HepG2 (cell line): ENCODE results near the gene CENPO. TPM values are rescaled to one million over a fixed set of nuclear protein-coding genes. Genes with fewer than 3 reads are reported as not detected.

ENCODE experiments used
- ATAC-seq: fragments of 200-7000 bp; cut with Tn5 transposase; 3 replicates; pipeline ENCODE4 v1.9.1; 2020; ENCODE audit warnings: mild to moderate bottlenecking, moderate library complexity
- BruUV-seq: library from RNA; stranded (reverse); fragments of 400-500 nt; replicated peaks from 2 replicates; lab custom pipeline; 2021; lab: Mats Ljungman, UMichigan
- CTCF ChIA-PET: fragments of 300-600 bp; formaldehyde crosslinking; extraction: SDS; loops from one replicate; lab custom pipeline; 2021; ENCODE audit warnings: low total read pairs, inconsistent platforms, low intra/inter-chr PET ratio; lab: Yijun Ruan, JAX
- POLR2A ChIA-PET: fragments of 350-600 bp; sonication (Branson Sonifier 250); formaldehyde crosslinking; loops from one replicate; lab custom pipeline; 2020; ENCODE audit warnings: antibody characterized with exemption, inconsistent platforms; lab: Yijun Ruan, JAX
- DNase-seq: peaks from one replicate; pipeline ENCODE4 v3.0.0-alpha.2; 2015; ENCODE audit warnings: low spot score
- FAIRE-seq: peaks from 3 replicates; lab custom pipeline; 2011; peaks lifted over from hg19 to GRCh38; lab: Jason Lieb, UNC
- H2AFZ ChIP-seq: one replicate; pipeline ENCODE4 v1.6.1; 2011; ENCODE audit warnings: low read length, inconsistent platforms
- H3K27ac ChIP-seq: fragments of 300-600 bp; 3 replicates; pipeline ENCODE4 v1.8.0; 2011; ENCODE audit warnings: mixed run types, mild to moderate bottlenecking, mixed read lengths, low read length, inconsistent platforms; ENCODE audit not compliant: insufficient read depth; ENCODE audit errors: extremely low read length
- H3K27me3 ChIP-seq, 2 experiments: fragments of 200-600 bp in 1 of 2; 2 replicates in 1 of 2; 3 replicates in 1 of 2; pipeline versions ENCODE4 v1.6.0 to v1.8.0; 2011; ENCODE audit warnings: low read length in 2 of 2, mild to moderate bottlenecking in 2 of 2, moderate library complexity in 2 of 2, inconsistent platforms in 1 of 2; ENCODE audit not compliant: insufficient read depth in 2 of 2, control insufficient read depth in 1 of 2
- H3K36me3 ChIP-seq, 2 experiments: fragments of 200-600 bp in 1 of 2; replicated peaks in 1 of 2; 2 replicates in 1 of 2; 3 replicates in 1 of 2; pipeline versions ENCODE4 v1.5.1 to v1.8.0; 2011; ENCODE audit warnings: low read length in 2 of 2, inconsistent platforms in 1 of 2; ENCODE audit not compliant: insufficient read depth in 2 of 2, control insufficient read depth in 1 of 2
- H3K4me1 ChIP-seq: 2 replicates; pipeline ENCODE4 v1.5.1; 2012; ENCODE audit warnings: low read length, inconsistent platforms; ENCODE audit not compliant: insufficient read depth
- H3K4me2 ChIP-seq: 2 replicates; pipeline ENCODE4 v1.6.0; 2011; ENCODE audit warnings: low read depth, low read length, inconsistent platforms
- H3K4me3 ChIP-seq, 3 experiments: fragments of 200-600 bp in 1 of 3; sonication (generic), shearing (Covaris generic) in 1 of 3; replicated peaks in 1 of 3; 2 replicates each; pipeline ENCODE4 v1.5.1; 2011 to 2016; ENCODE audit warnings: low read length in 3 of 3, inconsistent platforms in 2 of 3, low read depth in 2 of 3, mild to moderate bottlenecking in 2 of 3, control low read depth in 1 of 3, mixed read lengths in 1 of 3; ENCODE audit not compliant: insufficient read depth in 1 of 3
- H3K79me2 ChIP-seq: one replicate; pipeline ENCODE4 v1.6.1; 2011; ENCODE audit warnings: low read length, inconsistent platforms; ENCODE audit not compliant: insufficient read depth
- H3K9ac ChIP-seq: 2 replicates; pipeline ENCODE4 v1.6.0; 2011; ENCODE audit warnings: mild to moderate bottlenecking, low read depth, low read length, inconsistent platforms; ENCODE audit not compliant: insufficient read depth
- H3K9me3 ChIP-seq: 2 replicates; pipeline ENCODE4 v1.5.1; 2012; ENCODE audit warnings: mild to moderate bottlenecking, low read length
- H4K20me1 ChIP-seq: 2 replicates; pipeline ENCODE4 v1.6.0; 2011; ENCODE audit warnings: inconsistent platforms, mild to moderate bottlenecking, low read length, moderate library complexity; ENCODE audit not compliant: insufficient read depth
- ARNT ChIP-seq: fragments of 450-650 bp; IDR thresholded peaks from 2 replicates; pipeline ENCODE4 v1.6.1; 2017
- BHLHE40 ChIP-seq: IDR thresholded peaks from 2 replicates; pipeline ENCODE4 v1.6.1; 2011; ENCODE audit warnings: low read length, improper control_type of control experiment
- ELK4 ChIP-seq: sonication (generic); formaldehyde crosslinking; IDR thresholded peaks from 2 replicates; pipeline ENCODE4 v1.9.0; 2021; ENCODE audit warnings: missing genetic modification reagents, borderline replicate concordance
- GABPA ChIP-seq, 2 experiments: IDR thresholded peaks; 2 replicates each; pipeline ENCODE4 v1.6.1; 2011 to 2016; ENCODE audit warnings: low read depth in 2 of 2, low read length in 1 of 2, missing biosample characterization in 1 of 2, missing genetic modification characterization in 1 of 2
- HES4 ChIP-seq: sonication (generic); formaldehyde crosslinking; IDR thresholded peaks from 2 replicates; pipeline ENCODE4 v1.9.0; 2021; ENCODE audit warnings: mild to moderate bottlenecking, missing genetic modification reagents, borderline replicate concordance
- HNRNPK ChIP-seq: fragments of 200-400 bp; formaldehyde crosslinking; IDR thresholded peaks from 2 replicates; pipeline ENCODE4 v1.6.1; 2018; ENCODE audit warnings: low read length, low read depth, moderate library complexity, mild to moderate bottlenecking; ENCODE audit not compliant: poor library complexity, severe bottlenecking
- KAT8 ChIP-seq: IDR thresholded peaks from 2 replicates; pipeline ENCODE4 v1.6.1; 2016; ENCODE audit warnings: missing genetic modification reagents, missing compliant biosample characterization
- KDM1A ChIP-seq: IDR thresholded peaks from 2 replicates; pipeline ENCODE4 v1.6.1; 2016; ENCODE audit warnings: missing compliant biosample characterization
- MAFG ChIP-seq: sonication (generic); formaldehyde crosslinking; IDR thresholded peaks from 2 replicates; pipeline ENCODE4 v1.5.1; 2020; ENCODE audit warnings: mild to moderate bottlenecking, missing genetic modification reagents
- MAX ChIP-seq: IDR thresholded peaks from 2 replicates; pipeline ENCODE4 v1.6.1; 2012; ENCODE audit warnings: inconsistent platforms
- MED13 ChIP-seq: sonication (generic); formaldehyde crosslinking; IDR thresholded peaks from 2 replicates; pipeline ENCODE4 v1.5.0; 2020; ENCODE audit warnings: missing genetic modification reagents
- MIER3 ChIP-seq: IDR thresholded peaks from 2 replicates; pipeline ENCODE4 v1.6.1; 2016; ENCODE audit warnings: missing compliant biosample characterization, borderline replicate concordance
- RAD51 ChIP-seq: fragments of 450-650 bp; IDR thresholded peaks from 2 replicates; pipeline ENCODE4 v1.6.1; 2016; ENCODE audit warnings: borderline replicate concordance
- RFXANK ChIP-seq: IDR thresholded peaks from 2 replicates; pipeline ENCODE4 v1.6.1; 2016
- SMC3 ChIP-seq: IDR thresholded peaks from 2 replicates; pipeline ENCODE4 v1.6.1; 2011; ENCODE audit warnings: low read length, improper control_type of control experiment
- ZBED4 ChIP-seq: sonication (generic); formaldehyde crosslinking; IDR thresholded peaks from 2 replicates; pipeline ENCODE4 v1.4.0; 2020; ENCODE audit warnings: missing genetic modification reagents, borderline replicate concordance
- ZNF160 ChIP-seq: sonication (generic); formaldehyde crosslinking; IDR thresholded peaks from 2 replicates; pipeline ENCODE4 v1.8.0; 2022; ENCODE audit warnings: mild to moderate bottlenecking, inconsistent platforms, missing genetic modification reagents
- ZNF292 ChIP-seq: sonication (generic); formaldehyde crosslinking; IDR thresholded peaks from 2 replicates; pipeline ENCODE4 v1.8.1; 2022; ENCODE audit warnings: mild to moderate bottlenecking, low read depth, missing genetic modification reagents, borderline replicate concordance
- ZNF468 ChIP-seq: sonication (generic); formaldehyde crosslinking; IDR thresholded peaks from 2 replicates; pipeline ENCODE4 v1.8.0; 2022; ENCODE audit warnings: mild to moderate bottlenecking, moderate library complexity, missing genetic modification reagents
- WGBS: methylation state at CpG from one replicate; pipeline ENCODE4 v1.1.6; 2017; ENCODE audit warnings: low lambda C conversion rate; 5-methylcytosine and 5-hydroxymethylcytosine counted together
- in situ Hi-C: cut with HindIII; loops from 2 replicates; pipeline ENCODE4 v1.10.0; 2017; ENCODE audit warnings: low pct_unique_long_range_greater_than_20kb; ENCODE audit not compliant: extremely low pct_ligation_motif_present
- intact Hi-C: fragments of 100-400 bp; cut with micrococcal nuclease; formaldehyde crosslinking; loops from one replicate; pipeline ENCODE4 v1.10.0; 2022; ENCODE audit not compliant: unreplicated experiment
- polyA plus RNA-seq, 8 experiments: library from polyadenylated mRNA; depleted of rRNA in 3 of 8; stranded (reverse) in 7 of 8; unstranded in 1 of 8; fragments of >200 nt; fragmentation: Illumina TruSeq in 4 of 8; extraction: Trizol in 4 of 8; gene quantifications; 2 replicates each; pipeline versions ENCODE4 v1.2.1 to v1.2.3, GENCODE V29; 2011 to 2016; ENCODE audit warnings: low read depth in 4 of 8, missing spikeins in 1 of 8, mixed read lengths in 1 of 8; ENCODE audit not compliant: insufficient read depth in 1 of 8
- total RNA-seq, 5 experiments: library from RNA; depleted of rRNA; stranded (reverse); fragments of >200 nt; fragmentation: Illumina TruSeq; extraction: Trizol; gene quantifications; 2 replicates each; pipeline ENCODE4 v1.2.3, GENCODE V29; 2016; ENCODE audit warnings: low read depth in 1 of 5

CENPO gene
- total and polyA plus RNA-seq, 2 of the 13 experiments (the other 11 are each of a cell fraction or from before 2014, with no cell fraction given), result 19.7 to 35.5 TPM

- TF ChIP-seq GABPA (IDR thresholded peaks at IDR 0.05; ENCODE audit: low read depth, low read length) (no peak), GABPA (CRISPR knock-in tag; IDR thresholded peaks at IDR 0.05; ENCODE audit: low read depth) (no peak), MAFG (CRISPR knock-in tag) (no peak), ARNT (no peak), MED13 (no peak), HNRNPK (no peak), KDM1A (CRISPR knock-in tag) (no peak), SMC3 (no peak), ELK4 (CRISPR knock-in tag) (no peak), RAD51 (no peak)
These were observed 25.2 kb upstream of the CENPO start (continued) for GRCh38 chr2:24768013-24768412.

- no peak for FAIRE-seq
- no peak overlapping the region for H3K27ac ChIP-seq
- no peaks in the 10 kb centered on the region for H3K9me3 ChIP-seq
- intact Hi-C loops, result no loop called here
- H3K4me3 ChIP-seq, result no peak overlapping the region
- ChIA-PET POLR2A (no interaction called here), CTCF (no interaction called here)
- no peak overlapping the region for H3K9ac ChIP-seq
- H3K79me2 ChIP-seq, result no peaks in the 10 kb centered on the region
- BruUV-seq, result no TSS peak
- no peak for DNase-seq
- in situ Hi-C loops, result no loop called here
- no peak overlapping the region for H2AFZ ChIP-seq
- H3K4me1 ChIP-seq, result peaks cover 1% of the 10 kb centered on the region; the same call in 1 of the 2 replicates
- ATAC-seq, result no peak
- no peak overlapping the region for H3K4me2 ChIP-seq
- H3K27me3 ChIP-seq, result no peaks in the 10 kb centered on the region
- no peaks in the 10 kb centered on the region for H4K20me1 ChIP-seq
- WGBS, result 94% methylated on average over 7 of the region's 7 CpGs
- TF ChIP-seq ZNF468 (CRISPR knock-in tag), result no peak
- no peak for TF ChIP-seq RFXANK (CRISPR knock-in tag)
- TF ChIP-seq HES4 (CRISPR knock-in tag), result no peak
- no peak for TF ChIP-seq ZBED4 (CRISPR knock-in tag)
- no peak for TF ChIP-seq ZNF160
- TF ChIP-seq KAT8 (CRISPR knock-in tag), result no peak
- TF ChIP-seq ZNF292 (CRISPR knock-in tag), result no peak
- no peak for TF ChIP-seq BHLHE40
- TF ChIP-seq MIER3 (CRISPR knock-in tag), result no peak
- no peak for TF ChIP-seq MAX
- H3K36me3 ChIP-seq, result peaks cover 3 to 4% of the 10 kb centered on the region in 2 experiments; a peak in 2 of 5 replicates
These were observed 24.6 kb upstream of the CENPO start for GRCh38 chr2:24768601-24769000.
